HEK293 (cell line): ENCODE data around the gene ACSS1.

Source experiments
- CTCF ChIA-PET: fragments of 350-600 bp; formaldehyde crosslinking; extraction: SDS; loops from one replicate; lab custom pipeline; 2021; ENCODE audit warnings: antibody characterized with exemption; lab: Yijun Ruan, JAX
- POLR2A ChIA-PET: fragments of 300-600 bp; formaldehyde crosslinking; extraction: SDS; loops from one replicate; lab custom pipeline; 2020; ENCODE audit warnings: antibody characterized with exemption, inconsistent platforms; lab: Yijun Ruan, JAX
- H3K27ac ChIP-seq: fragments of 200-500 bp; sonication (Bioruptor generic); 2 replicates; pipeline ENCODE4 v1.5.1; 2014; ENCODE audit warnings: low read depth, low read length, control low read depth, inconsistent platforms; ENCODE audit errors: extremely low read depth
- H3K36me3 ChIP-seq, 2 experiments: fragments of 200-500 bp in 1 of 2; sonication (Bioruptor generic) in 1 of 2; 1 replicate in 1 of 2; 2 replicates in 1 of 2; pipeline ENCODE4 v1.5.1; 2014 to 2017; ENCODE audit warnings: inconsistent platforms in 2 of 2, low read length in 2 of 2; ENCODE audit not compliant: control insufficient read depth in 2 of 2, insufficient read depth in 1 of 2
- H3K4me1 ChIP-seq: fragments of 200-500 bp; sonication (Bioruptor generic); 2 replicates; pipeline ENCODE4 v1.5.1; 2014; ENCODE audit warnings: mild to moderate bottlenecking, low read length, inconsistent platforms; ENCODE audit not compliant: control insufficient read depth, insufficient read depth
- H3K4me3 ChIP-seq: 2 replicates; pipeline ENCODE4 v1.5.1; 2011; ENCODE audit warnings: low read depth, mild to moderate bottlenecking, control low read depth, low read length, moderate library complexity
- H3K9me3 ChIP-seq: fragments of 200-500 bp; sonication (Bioruptor generic); 2 replicates; pipeline ENCODE4 v1.5.1; 2014; ENCODE audit warnings: low read depth, low read length, inconsistent platforms; ENCODE audit not compliant: control insufficient read depth, insufficient read depth
- IKZF3 ChIP-seq: fragments of 450-650 bp; IDR thresholded peaks from 2 replicates; pipeline ENCODE4 v1.5.0; 2018; ENCODE audit warnings: missing biosample characterization, mild to moderate bottlenecking, missing genetic modification characterization, moderate library complexity
- KLF9 ChIP-seq: fragments of 450-650 bp; formaldehyde crosslinking; IDR thresholded peaks from 2 replicates; pipeline ENCODE4 v1.5.1; 2016; ENCODE audit warnings: missing biosample characterization, missing genetic modification characterization, low read depth
- PRDM1 ChIP-seq: fragments of 450-650 bp; formaldehyde crosslinking; IDR thresholded peaks from 2 replicates; pipeline ENCODE4; 2016; ENCODE audit warnings: missing biosample characterization, missing genetic modification characterization
- SP3 ChIP-seq: fragments of 450-650 bp; formaldehyde crosslinking; IDR thresholded peaks from 2 replicates; pipeline ENCODE4 v1.5.1; 2016; ENCODE audit warnings: missing biosample characterization, missing genetic modification characterization
- TCF7L2 ChIP-seq: IDR thresholded peaks from 2 replicates; pipeline ENCODE4 v1.6.1; 2011; ENCODE audit warnings: low read depth, mild to moderate bottlenecking, inconsistent platforms, low read length, moderate library complexity, borderline replicate concordance
- ZBTB20 ChIP-seq: fragments of 450-650 bp; formaldehyde crosslinking; IDR thresholded peaks from 2 replicates; pipeline ENCODE4 v1.5.1; 2016; ENCODE audit warnings: missing biosample characterization, missing genetic modification characterization
- ZFP69B ChIP-seq: fragments of 450-650 bp; formaldehyde crosslinking; IDR thresholded peaks from 2 replicates; pipeline ENCODE4 v1.5.1; 2016; ENCODE audit warnings: missing biosample characterization, missing genetic modification characterization
- ZNF169 ChIP-seq: fragments of 450-650 bp; formaldehyde crosslinking; IDR thresholded peaks from 2 replicates; pipeline ENCODE4 v1.5.1; 2016; ENCODE audit warnings: missing biosample characterization, missing genetic modification characterization
- ZNF174 ChIP-seq: fragments of 450-650 bp; formaldehyde crosslinking; IDR thresholded peaks from 2 replicates; pipeline ENCODE4 v1.5.0; 2017; ENCODE audit warnings: missing biosample characterization, mild to moderate bottlenecking, missing genetic modification characterization
- ZNF248 ChIP-seq: fragments of 450-650 bp; formaldehyde crosslinking; IDR thresholded peaks from 2 replicates; pipeline ENCODE4 v1.5.1; 2017; ENCODE audit warnings: missing biosample characterization, missing genetic modification characterization
- ZNF341 ChIP-seq: fragments of 450-650 bp; formaldehyde crosslinking; IDR thresholded peaks from 2 replicates; pipeline ENCODE4; 2016; ENCODE audit warnings: low read depth, missing biosample characterization, missing genetic modification characterization
- ZNF423 ChIP-seq: fragments of 450-650 bp; formaldehyde crosslinking; IDR thresholded peaks from 2 replicates; pipeline ENCODE4 v1.5.1; 2016; ENCODE audit warnings: missing biosample characterization, missing genetic modification characterization
- ZNF510 ChIP-seq: fragments of 450-650 bp; formaldehyde crosslinking; IDR thresholded peaks from 2 replicates; pipeline ENCODE4 v1.5.1; 2018; ENCODE audit warnings: mild to moderate bottlenecking, missing genetic modification characterization, missing biosample characterization; ENCODE audit not compliant: insufficient replicate concordance
- ZNF548 ChIP-seq: fragments of 450-650 bp; formaldehyde crosslinking; IDR thresholded peaks from 2 replicates; pipeline ENCODE4 v1.5.1; 2016; ENCODE audit warnings: missing biosample characterization, missing genetic modification characterization
- ZNF560 ChIP-seq: fragments of 450-650 bp; formaldehyde crosslinking; IDR thresholded peaks from 2 replicates; pipeline ENCODE4 v1.5.1; 2017; ENCODE audit warnings: missing biosample characterization, missing genetic modification characterization, borderline replicate concordance
- ZNF580 ChIP-seq: fragments of 450-650 bp; formaldehyde crosslinking; IDR thresholded peaks from 2 replicates; pipeline ENCODE4 v1.5.1; 2016; ENCODE audit warnings: missing biosample characterization, missing genetic modification characterization
- ZNF624 ChIP-seq: fragments of 450-650 bp; formaldehyde crosslinking; IDR thresholded peaks from 2 replicates; pipeline ENCODE4 v1.5.1; 2017; ENCODE audit warnings: missing biosample characterization, missing genetic modification characterization
- ZNF629 ChIP-seq: fragments of 450-650 bp; formaldehyde crosslinking; IDR thresholded peaks from 2 replicates; pipeline ENCODE4 v1.5.1; 2017; ENCODE audit warnings: missing biosample characterization, missing genetic modification characterization
- ZNF692 ChIP-seq: fragments of 450-650 bp; formaldehyde crosslinking; IDR thresholded peaks from 2 replicates; pipeline ENCODE4 v1.5.1; 2016; ENCODE audit warnings: missing biosample characterization, missing genetic modification characterization
- ZNF701 ChIP-seq: fragments of 450-650 bp; formaldehyde crosslinking; IDR thresholded peaks from 2 replicates; pipeline ENCODE4 v1.5.1; 2016; ENCODE audit warnings: missing biosample characterization, missing genetic modification characterization
- ZNF791 ChIP-seq: fragments of 450-650 bp; formaldehyde crosslinking; IDR thresholded peaks from 2 replicates; pipeline ENCODE4 v1.5.1; 2016; ENCODE audit warnings: missing biosample characterization, missing genetic modification characterization
- ZSCAN23 ChIP-seq: fragments of 450-650 bp; formaldehyde crosslinking; IDR thresholded peaks from 2 replicates; pipeline ENCODE4 v1.5.1; 2016; ENCODE audit warnings: missing biosample characterization, missing genetic modification characterization
- ZSCAN4 ChIP-seq: fragments of 450-650 bp; formaldehyde crosslinking; IDR thresholded peaks from 2 replicates; pipeline ENCODE4 v1.5.1; 2017; ENCODE audit warnings: missing biosample characterization, missing genetic modification characterization

Gene ACSS1

GRCh38 chr20:25006431-25007167 is 51.3 kb downstream of the ACSS1 start:
- no peak overlapping the region for H3K27ac ChIP-seq
- POLR2A ChIA-PET = no interaction called here
- H3K9me3 ChIP-seq = no peaks in the 10 kb centered on the region
- no peak for TF ChIP-seq ZNF548 (tag by site-specific recombination)
- no peak for TF ChIP-seq ZNF629
- TF ChIP-seq ZNF248 = no peak
- no peak for TF ChIP-seq ZNF560 (tag by site-specific recombination)
- TF ChIP-seq ZNF510 (tag by site-specific recombination) = no peak
- TF ChIP-seq TCF7L2 = no peak
- no peak for TF ChIP-seq ZNF423 (tag by site-specific recombination)
- no peak for TF ChIP-seq SP3
- TF ChIP-seq ZNF791 = no peak
- no peak for TF ChIP-seq ZNF701 (tag by site-specific recombination)
- no peak for TF ChIP-seq ZFP69B
- no peak for TF ChIP-seq ZBTB20 (tag by site-specific recombination)
- TF ChIP-seq KLF9 (tag by site-specific recombination) = no peak
- TF ChIP-seq ZNF169 (tag by site-specific recombination) = no peak
- no peak for TF ChIP-seq ZNF624 (tag by site-specific recombination)
- TF ChIP-seq PRDM1 (tag by site-specific recombination) = no peak
- TF ChIP-seq ZNF341 = no peak
- TF ChIP-seq ZNF692 = no peak
- H3K36me3 ChIP-seq = peaks cover 0 to 21% of the 10 kb centered on the region in 2 experiments; a peak in 1 of 3 replicates
- no peak overlapping the region for H3K4me3 ChIP-seq
- no peaks in the 10 kb centered on the region for H3K4me1 ChIP-seq
- CTCF ChIA-PET = interaction anchor here (0.5 to 0.7 kb wide), 2 partner anchors 11 to 176 kb away, joined by 3 to 5 read pairs; no protein-coding TSS in a partner anchor

- no peaks in the 10 kb centered on the region for H3K4me1 ChIP-seq
- no peaks in the 10 kb centered on the region for H3K9me3 ChIP-seq
- H3K36me3 ChIP-seq = peaks cover 0 to 19% of the 10 kb centered on the region in 2 experiments; a peak in 1 of 3 replicates
- no peak overlapping the region for H3K27ac ChIP-seq
- CTCF ChIA-PET = no interaction called here
- TF ChIP-seq IKZF3 (tag by site-specific recombination) = no peak
- TF ChIP-seq ZSCAN23 (tag by site-specific recombination) = no peak
- TF ChIP-seq ZNF580 (tag by site-specific recombination) = no peak
- no peak for TF ChIP-seq ZNF174 (tag by site-specific recombination)
- no peak for TF ChIP-seq ZSCAN4 (tag by site-specific recombination)
- H3K4me3 ChIP-seq = no peak overlapping the region
- POLR2A ChIA-PET = no interaction called here
Observed at GRCh38 chr20:25005661-25006060, 52.3 kb downstream of the ACSS1 start.
